HEK293T (cell line): ENCODE data around the gene TMEM203.
"Not testable (repeated sequence)": the region's sequence is repeated elsewhere in the genome, so short reads cannot be mapped to it uniquely, and the experiment has no call there.

Experiments used
- CTCF ChIA-PET: fragments of 350-600 bp; formaldehyde crosslinking; extraction: SDS; loops from one replicate; lab custom pipeline; 2021; ENCODE audit warnings: antibody characterized with exemption, inconsistent platforms; lab: Yijun Ruan, JAX
- POLR2A ChIA-PET: fragments of 350-600 bp; formaldehyde crosslinking; extraction: SDS; loops from one replicate; lab custom pipeline; 2020; ENCODE audit warnings: antibody characterized with exemption, inconsistent platforms; lab: Yijun Ruan, JAX
- DNase-seq: peaks from one replicate; pipeline ENCODE4 v3.0.0; 2012; ENCODE audit warnings: mixed read lengths; ENCODE audit errors: extremely low spot score
- ARNT ChIP-seq: fragments of 450-650 bp; IDR thresholded peaks from 2 replicates; pipeline ENCODE4 v1.6.1; 2017; ENCODE audit warnings: mild to moderate bottlenecking
- BHLHE40 ChIP-seq: fragments of 450-650 bp; IDR thresholded peaks from 2 replicates; pipeline ENCODE4 v1.6.1; 2016; ENCODE audit warnings: mild to moderate bottlenecking, moderate library complexity, borderline replicate concordance
- CTBP1 ChIP-seq: fragments of 450-650 bp; IDR thresholded peaks from 2 replicates; pipeline ENCODE4 v1.6.1; 2016; ENCODE audit warnings: borderline replicate concordance
- ELF4 ChIP-seq: fragments of 450-650 bp; IDR thresholded peaks from 2 replicates; pipeline ENCODE4 v1.6.1; 2017; ENCODE audit warnings: antibody characterized with exemption
- FOXA1 ChIP-seq: fragments of 450-650 bp; IDR thresholded peaks from 2 replicates; pipeline ENCODE4 v1.6.1; 2016; ENCODE audit warnings: mild to moderate bottlenecking
- FOXK2 ChIP-seq: fragments of 450-650 bp; IDR thresholded peaks from 2 replicates; pipeline ENCODE4 v1.6.1; 2016; ENCODE audit warnings: mild to moderate bottlenecking
- FOXM1 ChIP-seq: fragments of 450-650 bp; IDR thresholded peaks from 2 replicates; pipeline ENCODE4 v1.6.1; 2017; ENCODE audit warnings: mild to moderate bottlenecking, borderline replicate concordance
- HDGF ChIP-seq: fragments of 450-650 bp; IDR thresholded peaks from 2 replicates; pipeline ENCODE4 v1.6.1; 2017; ENCODE audit warnings: antibody characterized with exemption, borderline replicate concordance
- L3MBTL2 ChIP-seq: fragments of 450-650 bp; conservative IDR thresholded peaks from 2 replicates; pipeline ENCODE4 v1.6.1; 2016; ENCODE audit warnings: mild to moderate bottlenecking
- LEF1 ChIP-seq: fragments of 450-650 bp; IDR thresholded peaks from 2 replicates; pipeline ENCODE4 v1.6.1; 2017; ENCODE audit warnings: mild to moderate bottlenecking, borderline replicate concordance
- NFRKB ChIP-seq: fragments of 450-650 bp; IDR thresholded peaks from 2 replicates; pipeline ENCODE4 v1.6.1; 2016; ENCODE audit warnings: mild to moderate bottlenecking, moderate library complexity
- SP1 ChIP-seq: fragments of 450-650 bp; IDR thresholded peaks from 2 replicates; pipeline ENCODE4 v1.6.1; 2017
- SUZ12 ChIP-seq: fragments of 450-650 bp; IDR thresholded peaks from 2 replicates; pipeline ENCODE4 v1.6.1; 2016; ENCODE audit warnings: mild to moderate bottlenecking
- TARDBP ChIP-seq: fragments of 450-650 bp; IDR thresholded peaks from 2 replicates; pipeline ENCODE4 v1.6.1; 2016
- ZNF384 ChIP-seq: fragments of 450-650 bp; IDR thresholded peaks from 2 replicates; pipeline ENCODE4 v1.6.1; 2016
- TF ChIP-seq, protein P1 (sequence below): fragments of 450-650 bp; IDR thresholded peaks from 2 replicates; pipeline ENCODE4 v1.6.1; 2016

TMEM203 gene

DNA sequence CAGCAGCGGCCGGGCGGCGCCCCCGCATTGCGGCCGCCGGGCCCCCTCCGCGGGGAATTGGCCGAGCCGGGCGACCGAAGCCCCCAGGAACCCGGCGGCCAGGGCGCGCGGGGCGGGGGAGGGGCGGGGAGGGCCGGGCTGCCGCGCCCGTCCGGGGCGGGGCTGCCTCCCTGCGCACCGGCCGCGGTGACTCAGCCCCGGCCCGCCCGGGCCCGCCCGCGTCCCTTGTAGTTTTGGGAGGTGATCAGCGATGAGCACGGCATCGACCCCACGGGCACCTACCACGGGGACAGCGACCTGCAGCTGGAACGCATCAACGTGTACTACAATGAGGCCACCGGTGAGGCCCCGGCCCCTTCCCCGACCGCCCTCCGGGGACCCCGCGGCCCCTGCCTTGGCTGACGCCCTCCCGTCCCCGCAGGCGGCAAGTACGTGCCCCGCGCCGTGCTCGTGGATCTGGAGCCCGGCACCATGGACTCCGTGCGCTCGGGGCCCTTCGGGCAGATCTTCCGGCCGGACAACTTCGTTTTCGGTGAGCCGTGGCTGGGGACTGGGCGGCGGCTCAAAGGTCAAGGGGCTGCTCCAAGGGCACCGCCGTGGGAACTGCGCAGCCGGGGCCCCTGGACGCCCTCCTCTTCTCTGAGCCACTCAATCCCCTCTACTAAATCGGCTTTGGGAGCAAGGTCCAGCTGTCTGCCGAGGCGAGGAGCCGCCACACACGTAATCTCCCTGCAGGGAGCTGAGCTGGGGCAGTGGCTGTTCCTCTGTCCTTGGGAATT lies 36.2 kb upstream of the TMEM203 start:
- ChIA-PET CTCF (interaction anchor here (0.6 kb wide), 1 partner anchor 19 kb away, joined by 3 read pairs; no protein-coding TSS in a partner anchor), POLR2A (interaction anchor here (0.7 to 4.4 kb wide), 16 partner anchors 12 to 195 kb away, joined by 3 to 90 read pairs (median 4); partner anchors contain the start of genes ANAPC2, MAN1B1, NELFB and RNF208)
- TF ChIP-seq CTBP1: no peak
- TF ChIP-seq FOXA1: no peak
- TF ChIP-seq ELF4: no peak
- no peak for TF ChIP-seq L3MBTL2
- no peak for TF ChIP-seq FOXK2
- no peak for TF ChIP-seq BHLHE40
- no peak for TF ChIP-seq ZNF384
- no peak for TF ChIP-seq ARNT
- no peak for TF ChIP-seq SP1
- no peak for TF ChIP-seq TARDBP
- peak; percentile 35 for DNase-seq

DNA sequence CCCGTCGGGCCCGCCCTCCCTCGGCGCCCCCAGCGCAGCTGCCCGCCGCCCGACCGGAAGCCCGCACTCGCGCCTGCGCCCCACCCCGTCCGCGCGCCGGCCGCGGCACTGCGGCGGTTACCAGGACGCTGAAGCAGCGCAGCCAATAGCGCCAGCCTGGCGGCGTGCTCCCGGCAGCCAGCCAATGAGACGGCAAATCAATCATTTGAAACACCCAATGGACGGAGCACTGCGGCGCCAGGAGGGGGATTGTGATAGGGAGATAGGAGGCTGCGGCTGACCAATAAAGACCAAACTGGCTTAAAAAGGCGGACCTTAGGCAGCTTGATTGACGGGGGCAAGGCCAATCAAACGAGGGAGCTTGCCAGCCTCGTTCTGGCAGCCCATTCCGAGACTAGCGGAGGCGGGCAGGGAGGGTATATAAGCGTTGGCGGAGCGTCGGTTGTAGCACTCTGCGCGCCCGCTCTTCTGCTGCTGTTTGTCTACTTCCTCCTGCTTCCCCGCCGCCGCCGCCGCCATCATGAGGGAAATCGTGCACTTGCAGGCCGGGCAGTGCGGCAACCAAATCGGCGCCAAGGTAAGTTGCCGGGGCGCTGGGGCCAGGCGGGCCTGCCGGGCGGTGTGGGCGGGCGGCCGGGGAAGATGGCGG lies 35.5 kb upstream of the TMEM203 start, which contains the start of gene TUBB4B:
TSS of gene TUBB4B (plus strand) at position 447 of the 649 bp plus-strand sequence. CDS start at position 521, 74 bp downstream.
- peak; percentile 98 for DNase-seq
- TF ChIP-seq SUZ12 (no peak), LEF1 (peak; percentile 70; the same call in 1 of the 2 replicates), NFRKB (no peak), ARNT (peak; percentile 68), CTBP1 (peak; percentile 31; the same call in 1 of the 2 replicates), FOXK2 (no peak), HDGF (no peak), FOXM1 (peak; percentile 100), ELF4 (peak; percentile 96)
- TF ChIP-seq, protein P1, sequence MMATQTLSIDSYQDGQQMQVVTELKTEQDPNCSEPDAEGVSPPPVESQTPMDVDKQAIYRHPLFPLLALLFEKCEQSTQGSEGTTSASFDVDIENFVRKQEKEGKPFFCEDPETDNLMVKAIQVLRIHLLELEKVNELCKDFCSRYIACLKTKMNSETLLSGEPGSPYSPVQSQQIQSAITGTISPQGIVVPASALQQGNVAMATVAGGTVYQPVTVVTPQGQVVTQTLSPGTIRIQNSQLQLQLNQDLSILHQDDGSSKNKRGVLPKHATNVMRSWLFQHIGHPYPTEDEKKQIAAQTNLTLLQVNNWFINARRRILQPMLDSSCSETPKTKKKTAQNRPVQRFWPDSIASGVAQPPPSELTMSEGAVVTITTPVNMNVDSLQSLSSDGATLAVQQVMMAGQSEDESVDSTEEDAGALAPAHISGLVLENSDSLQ: peak; percentile 100
- POLR2A ChIA-PET: interaction anchor here (0.6 to 2.2 kb wide), 30 partner anchors 12 to 218 kb away, joined by 3 to 90 read pairs (median 5); partner anchors contain the start of genes CYSRT1, LRRC26, MAN1B1 and NELFB
- CTCF ChIA-PET: interaction anchor here (0.6 to 1.2 kb wide), 2 partner anchors 15 to 20 kb away, joined by 3 read pairs; no protein-coding TSS in a partner anchor

DNA sequence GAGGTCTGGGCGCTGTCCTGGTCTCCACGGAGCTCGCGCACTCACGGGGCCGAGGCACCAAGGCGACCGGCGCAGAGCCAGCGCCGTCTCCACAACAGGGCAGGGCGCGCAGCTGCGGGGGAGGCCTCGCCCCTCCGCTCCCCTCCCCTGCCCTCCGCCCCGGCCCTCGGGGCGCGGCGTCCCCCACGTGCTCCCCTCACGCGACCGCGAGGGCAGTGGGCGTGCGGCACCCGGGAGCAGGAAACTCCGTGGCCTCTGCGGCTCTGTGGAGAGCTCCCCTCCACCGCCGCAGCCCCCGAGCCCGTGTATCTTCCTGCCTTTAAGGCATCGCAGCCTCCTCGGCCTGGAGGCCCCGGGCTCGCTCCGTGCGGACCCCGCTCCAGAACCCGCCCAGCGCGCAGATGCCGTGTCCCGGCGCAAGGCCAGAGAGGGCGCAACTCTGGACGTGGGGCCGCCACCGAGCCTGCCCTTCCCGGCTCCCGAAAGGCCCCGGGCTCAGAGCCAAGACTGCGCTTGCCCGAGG lies 34.9 kb upstream of the TMEM203 start:
- DNase-seq: peak; percentile 45

DNA sequence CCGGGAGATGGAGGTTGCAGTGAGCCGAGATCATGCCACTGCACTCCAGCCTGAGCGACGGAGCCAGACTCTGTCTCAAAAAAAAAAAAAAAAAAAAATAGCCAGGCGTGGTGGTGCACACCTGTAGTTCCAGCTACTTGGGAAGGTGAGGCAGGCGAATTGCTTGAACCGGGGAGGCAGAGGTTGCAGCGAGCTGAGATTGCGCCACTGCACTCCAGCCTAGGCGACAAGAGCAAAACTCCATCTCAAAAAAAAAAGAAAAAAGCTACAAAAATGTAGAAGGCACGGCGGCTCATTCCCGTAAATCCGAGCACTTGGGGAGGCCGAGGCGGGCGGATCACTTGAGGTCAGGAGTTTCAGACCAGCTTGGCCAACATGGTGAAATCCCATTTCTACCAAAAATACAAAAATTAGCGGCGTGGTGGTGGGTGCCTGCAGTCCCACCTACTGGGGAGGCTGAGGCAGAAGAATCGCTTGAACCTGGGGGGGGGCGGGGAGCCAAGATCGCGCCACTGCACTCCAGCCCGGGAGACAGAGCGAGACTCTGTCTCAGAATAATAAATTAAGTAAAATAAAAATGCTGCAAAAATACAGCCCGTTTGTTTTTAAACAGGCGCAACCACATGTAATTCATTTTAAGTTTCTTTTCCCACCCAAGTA lies 34.2 kb upstream of the TMEM203 start:
- POLR2A ChIA-PET: interaction anchor here (0.7 to 2.2 kb wide), 15 partner anchors 14 to 220 kb away, joined by 3 to 90 read pairs (median 8); partner anchors contain the start of genes MAN1B1, NELFB, NSMF and RNF208
- not testable (repeated sequence) for DNase-seq
- CTCF ChIA-PET: interaction anchor here (0.7 to 1.5 kb wide), 4 partner anchors 12 to 169 kb away, joined by 3 to 9 read pairs (median 3); partner anchors contain the start of gene RNF224

More for the DNA sequence above, 34.9 kb upstream of the TMEM203 start:
- ChIA-PET POLR2A (interaction anchor here (0.6 to 2.2 kb wide), 30 partner anchors 13 to 219 kb away, joined by 3 to 90 read pairs (median 5); partner anchors contain the start of genes CYSRT1, LRRC26, MAN1B1 and NELFB), CTCF (interaction anchor here (0.7 to 1.2 kb wide), 3 partner anchors 13 to 169 kb away, joined by 3 to 9 read pairs (median 3); partner anchors contain the start of gene RNF224)
- TF ChIP-seq LEF1 (no peak), L3MBTL2 (peak; percentile 82)

DNA sequence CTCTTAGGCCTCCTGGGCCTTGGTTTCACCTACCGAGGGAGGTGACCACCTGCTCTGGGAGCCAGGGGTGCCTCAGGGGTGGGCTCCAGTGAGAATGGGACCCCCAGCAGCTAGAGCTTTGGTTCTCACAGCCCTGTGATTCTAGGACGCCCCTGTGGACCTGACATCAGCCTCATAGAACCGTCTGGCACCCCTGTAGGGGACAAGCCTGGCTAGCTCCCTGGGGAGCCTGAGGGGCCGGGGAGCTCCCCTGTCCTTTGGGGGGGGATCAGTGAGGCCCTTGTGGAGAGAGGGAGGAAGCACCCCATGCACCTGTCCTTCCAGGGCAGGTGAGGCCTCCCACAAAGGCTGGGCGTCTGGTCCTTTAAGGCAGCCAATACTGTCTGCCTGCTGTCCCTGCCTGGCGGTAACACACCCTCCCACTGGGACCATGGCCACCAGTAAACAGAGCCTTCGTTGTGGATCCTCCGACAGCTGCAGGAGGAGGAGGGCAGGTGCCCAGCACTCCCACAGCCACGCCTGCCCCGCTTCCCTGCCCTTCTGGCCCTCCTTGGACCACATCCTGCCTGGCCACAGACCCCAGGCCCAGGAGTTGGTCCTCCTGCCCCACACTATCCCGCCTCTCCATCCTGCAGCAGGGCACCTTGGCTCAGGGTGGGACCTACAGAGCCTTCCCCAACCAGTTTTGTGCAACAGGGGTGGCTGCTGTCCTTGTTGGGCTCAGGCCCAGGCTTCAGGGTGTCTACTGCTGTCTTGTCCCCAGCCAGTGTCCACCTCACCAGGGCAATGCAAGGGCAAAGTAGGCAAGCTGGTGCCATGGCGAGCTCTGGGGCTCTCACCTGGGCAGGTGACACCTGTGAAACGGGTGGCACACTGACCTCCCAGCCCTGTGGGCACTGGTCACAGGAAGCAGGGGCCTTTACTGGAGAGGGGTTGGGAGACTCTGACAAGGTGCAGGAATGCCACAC lies 32.6 kb upstream of the TMEM203 start:
- POLR2A ChIA-PET: interaction anchor here (1.0 to 2.3 kb wide), 6 partner anchors 12 to 108 kb away, joined by 3 to 10 read pairs (median 4); partner anchors contain the start of gene SSNA1
- DNase-seq: no peak
- TF ChIP-seq TARDBP (no peak), ZNF384 (no peak), FOXA1 (no peak), FOXK2 (no peak), CTBP1 (no peak), ELF4 (no peak)
- TF ChIP-seq, protein P1: no peak
- CTCF ChIA-PET: interaction anchor here (1.3 to 1.5 kb wide), 2 partner anchors 15 to 25 kb away, joined by 3 to 9 read pairs; no protein-coding TSS in a partner anchor
